Erythroblast (primary cell): ENCODE measurements around the gene BPGM.
"Not testable (repeated sequence)": the region's sequence is repeated elsewhere in the genome, so short reads cannot be mapped to it uniquely, and the experiment has no call there.

Experiments
- GATA1 ChIP-seq: IDR thresholded peaks from 2 replicates; pipeline ENCODE4 v1.6.1; 2011; ENCODE audit warnings: low read depth, mild to moderate bottlenecking, control low read depth, low read length, moderate library complexity
- POLR2A ChIP-seq: IDR thresholded peaks from 2 replicates; pipeline ENCODE4 v1.6.1; 2011; ENCODE audit warnings: mild to moderate bottlenecking, low read length

DNA sequence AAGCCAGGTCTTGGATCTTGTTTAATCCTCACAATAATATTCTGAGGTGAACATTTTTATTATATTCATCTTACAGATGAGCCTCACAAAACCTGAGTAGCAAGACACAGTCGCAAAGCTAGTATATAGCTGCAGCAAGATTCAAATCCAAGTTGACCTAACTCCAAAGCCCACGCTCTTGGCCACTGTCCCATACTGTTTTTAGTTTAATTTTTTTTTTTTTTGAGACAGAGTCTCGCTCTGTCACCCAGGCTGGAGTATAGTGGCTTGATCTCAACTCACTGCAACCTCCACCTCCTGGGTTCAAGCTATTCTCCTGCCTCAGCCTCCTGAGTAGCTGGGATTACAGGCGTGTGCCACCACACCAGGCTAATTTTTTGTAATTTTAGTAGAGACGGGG, 42.9 kb downstream of the BPGM start:
- not testable (repeated sequence) for TF ChIP-seq POLR2A, GATA1
